HG03280 (cell line): Measurements from ENCODE around the gene TIMM10.

ENCODE experiments used
- ATAC-seq: cut with Tn5 transposase; IDR thresholded peaks from one replicate; pipeline ENCODE4 v1.9.1; 2021; ENCODE audit warnings: mild to moderate bottlenecking, moderate library complexity; ENCODE audit not compliant: unreplicated experiment

Gene TIMM10

DNA sequence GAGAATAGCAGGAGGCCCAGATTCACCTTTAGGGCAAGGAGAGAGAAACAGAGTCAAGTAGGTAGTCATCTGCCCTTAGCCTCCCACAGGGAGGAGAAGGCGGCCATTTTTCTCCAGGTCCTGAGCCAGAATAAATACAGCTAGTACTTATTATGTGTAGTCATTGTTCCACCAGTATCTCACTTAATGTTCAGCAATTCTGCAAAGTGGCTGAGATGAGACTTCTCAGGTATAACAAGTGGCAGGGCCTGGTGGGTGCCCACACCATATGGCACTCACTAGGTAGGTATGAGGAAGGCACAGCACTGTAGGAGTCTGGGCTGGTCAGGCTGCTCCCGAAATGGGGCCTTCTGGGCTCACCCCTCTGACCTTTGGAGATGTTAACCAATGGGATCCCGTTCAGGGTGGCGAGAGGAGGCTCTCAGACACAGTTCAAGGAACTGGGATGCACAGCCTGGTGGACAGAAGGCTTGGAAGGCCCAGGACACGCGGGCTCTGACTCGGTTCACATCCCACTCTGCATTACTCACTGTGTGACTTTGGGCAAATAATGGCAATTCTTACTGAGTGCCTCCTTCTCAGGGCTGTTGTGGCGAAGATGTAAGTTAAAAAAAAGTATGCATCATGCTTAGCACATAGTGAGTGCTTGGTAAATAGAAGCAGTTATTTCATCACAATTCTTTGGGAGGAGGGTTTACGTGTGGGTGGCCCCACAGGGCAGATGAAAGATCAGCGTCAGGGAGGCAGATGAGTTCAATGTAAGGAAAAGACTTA is 45.1 kb downstream of the TIMM10 start:
- no peak for ATAC-seq

DNA sequence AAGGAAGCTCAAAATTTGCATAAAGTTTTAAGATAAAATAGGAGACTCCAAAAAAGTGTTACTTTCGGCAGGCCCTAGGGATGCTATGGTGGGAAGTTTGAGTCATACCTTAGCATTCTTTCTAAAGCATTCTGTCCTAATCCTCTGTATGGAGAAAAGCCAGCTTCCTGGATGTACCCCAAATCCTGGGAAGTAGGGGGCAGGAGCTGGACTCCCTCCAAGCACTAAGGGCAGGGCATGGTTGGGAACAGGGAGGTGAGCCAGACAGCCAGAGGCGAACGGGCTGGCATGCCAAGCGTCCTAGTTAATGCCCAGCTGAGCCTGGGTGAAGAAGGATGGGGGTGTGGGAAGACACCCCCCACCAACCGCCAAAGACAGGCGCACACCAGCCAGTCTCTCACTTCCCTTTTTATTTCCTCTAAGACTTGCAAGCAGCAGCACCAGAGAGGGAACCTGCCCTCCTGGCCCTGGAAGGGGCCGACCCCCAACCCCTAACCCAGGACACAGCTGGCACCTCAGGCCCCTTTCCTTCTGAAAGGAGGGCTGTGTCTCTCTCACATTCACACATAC is 46.3 kb downstream of the TIMM10 start:
- ATAC-seq: no peak

DNA sequence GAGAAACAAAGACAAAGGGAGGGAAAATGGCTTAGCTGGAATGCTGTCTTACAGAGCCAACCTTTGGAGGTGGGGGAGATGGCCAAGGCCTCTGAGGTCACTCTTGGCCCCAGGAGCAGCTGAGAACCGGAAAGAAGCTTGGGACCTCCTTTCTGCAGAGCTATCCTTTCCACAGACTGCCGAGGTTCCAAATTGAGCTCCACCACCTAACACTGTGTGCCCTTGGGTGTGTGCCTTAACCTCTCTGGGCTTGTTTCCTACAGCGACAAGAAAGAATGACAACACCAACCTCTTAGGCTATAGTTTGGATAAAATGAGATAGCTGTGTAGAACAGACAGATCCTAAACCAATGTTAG is 47.0 kb downstream of the TIMM10 start:
- no peak for ATAC-seq

DNA sequence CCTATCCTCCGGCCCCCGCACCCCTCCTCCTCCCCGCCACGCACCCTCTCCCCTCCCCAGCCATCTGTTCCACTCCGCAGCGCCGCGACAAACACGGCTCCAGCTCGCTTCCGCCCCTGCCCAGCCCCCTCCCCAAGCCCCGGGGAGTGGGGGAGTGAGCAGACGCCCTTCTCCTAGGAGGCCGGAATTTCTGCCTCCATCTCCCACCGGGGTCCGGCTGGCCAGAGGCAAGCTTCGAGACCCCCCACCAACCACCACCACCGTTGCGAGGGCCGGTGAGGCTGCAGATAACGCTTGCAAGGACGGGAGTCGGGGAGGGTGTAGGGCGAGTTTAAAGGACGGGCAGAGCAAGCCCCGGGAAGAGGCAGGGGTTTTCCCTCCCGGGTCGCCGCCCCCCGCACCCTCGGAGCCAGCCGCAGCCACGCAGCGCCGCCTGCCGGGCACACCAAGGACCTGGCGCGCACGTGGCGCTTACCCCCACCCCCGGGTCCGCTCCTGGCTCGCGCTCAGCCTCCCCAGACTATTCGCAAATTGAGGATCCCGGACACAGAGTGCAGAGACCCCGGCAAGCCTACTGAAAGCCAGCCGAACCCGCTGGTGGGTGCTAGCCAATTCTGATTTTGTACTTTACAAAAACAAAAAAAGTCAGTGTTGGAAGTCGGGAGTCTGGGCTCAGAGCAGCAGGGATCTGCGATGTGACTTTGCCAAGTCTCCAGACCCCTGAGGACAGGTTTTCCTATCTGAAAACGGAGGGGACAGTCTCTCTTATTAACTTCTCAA is 47.6 kb downstream of the TIMM10 start:
- no peak for ATAC-seq

DNA sequence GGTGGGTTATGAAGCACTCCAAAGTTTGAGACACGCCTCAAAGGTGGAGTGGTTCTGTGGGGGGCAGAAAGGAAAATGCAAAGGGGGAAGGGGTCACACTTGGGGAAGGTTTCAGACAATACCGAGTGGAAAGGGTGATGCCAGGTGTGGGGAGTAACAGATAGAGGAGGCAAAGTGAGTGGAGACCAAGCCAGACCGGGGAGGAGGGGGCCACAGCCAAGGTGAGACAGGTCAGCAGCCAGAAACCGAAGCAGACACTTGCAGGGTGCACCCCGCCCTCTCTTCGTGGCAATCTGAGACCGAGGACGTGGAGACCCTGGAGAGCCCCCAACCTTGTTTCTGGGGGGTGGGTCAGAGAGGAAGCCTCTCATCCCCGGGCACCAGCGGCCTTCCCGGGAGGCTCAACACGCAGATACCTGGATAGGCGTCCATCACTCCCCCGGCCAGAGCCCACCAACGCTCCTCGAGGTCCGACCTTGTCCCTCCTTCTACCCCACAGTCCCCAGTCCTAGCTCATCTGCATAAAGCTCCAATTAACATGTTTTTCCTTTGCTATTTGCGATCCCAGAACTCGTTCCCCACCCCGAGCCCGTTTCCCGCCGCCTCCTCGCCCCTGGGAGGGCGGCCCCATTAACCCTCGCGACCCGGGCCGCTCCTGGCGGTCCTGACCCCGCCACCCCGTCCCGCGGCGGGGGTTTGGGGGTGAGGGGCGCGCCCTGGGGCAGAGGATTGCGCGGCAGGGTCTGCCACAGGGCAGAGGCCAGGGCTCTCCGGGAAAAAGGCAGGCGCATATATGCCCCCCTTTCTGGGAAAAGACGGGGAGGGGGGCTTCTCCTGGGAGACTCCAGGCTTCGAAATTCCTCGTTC is 48.4 kb downstream of the TIMM10 start:
- no peak for ATAC-seq

DNA sequence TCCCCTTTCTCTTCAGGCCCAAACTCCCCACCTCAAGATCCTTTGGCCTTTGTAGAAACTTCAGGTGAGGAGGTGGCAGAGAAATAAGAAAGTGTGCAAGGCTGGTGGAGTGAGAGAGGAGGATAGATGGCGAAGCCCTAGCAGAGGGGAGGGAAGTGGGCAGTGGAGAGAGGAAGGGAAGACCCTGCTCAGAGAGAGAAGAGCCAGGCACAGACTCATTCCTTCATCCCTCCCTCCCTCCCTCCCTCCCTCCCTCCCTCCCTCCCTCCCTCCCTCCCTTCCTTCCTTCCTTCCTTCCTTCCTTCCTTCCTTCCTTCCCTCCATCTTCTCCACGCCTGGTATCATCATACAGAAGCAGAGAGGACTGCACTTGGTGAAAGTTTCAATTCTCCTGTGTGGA is 49.2 kb downstream of the TIMM10 start:
- ATAC-seq: no peak

DNA sequence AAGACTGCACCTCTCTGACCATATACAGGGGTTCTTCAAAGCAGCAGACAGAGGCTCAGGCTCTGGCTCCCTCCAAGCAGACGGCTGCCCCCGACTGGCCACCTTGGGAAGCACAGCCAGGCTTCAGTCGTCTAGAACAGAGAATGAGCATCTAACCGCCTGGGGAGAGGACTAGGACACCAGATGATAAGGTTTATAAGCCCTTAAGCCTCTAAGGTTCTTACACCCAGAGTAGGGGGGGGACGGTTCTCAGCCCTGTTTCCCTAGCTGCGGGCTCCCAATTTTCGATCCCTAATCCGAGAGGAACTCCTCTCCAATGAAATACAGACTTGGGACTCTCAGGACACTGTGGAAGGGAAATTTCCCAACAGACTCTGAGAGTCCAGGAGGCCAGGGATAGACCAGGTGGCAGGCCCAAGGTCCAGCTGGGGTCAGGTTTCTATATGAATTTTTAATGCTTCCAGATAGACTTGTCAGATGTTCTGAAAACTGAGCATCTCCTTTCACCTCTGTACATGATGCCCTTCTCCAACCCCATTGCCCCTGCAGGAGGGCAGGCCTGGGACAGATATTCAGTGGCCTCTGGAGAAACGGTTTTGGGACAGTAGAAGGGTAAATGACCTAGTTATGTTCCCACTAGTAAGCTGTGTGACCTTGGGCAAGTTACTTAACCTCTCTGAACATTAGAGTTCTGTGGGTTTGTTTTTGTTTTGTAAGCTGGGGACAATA is 50.0 kb downstream of the TIMM10 start:
- peak; percentile 45 for ATAC-seq

DNA sequence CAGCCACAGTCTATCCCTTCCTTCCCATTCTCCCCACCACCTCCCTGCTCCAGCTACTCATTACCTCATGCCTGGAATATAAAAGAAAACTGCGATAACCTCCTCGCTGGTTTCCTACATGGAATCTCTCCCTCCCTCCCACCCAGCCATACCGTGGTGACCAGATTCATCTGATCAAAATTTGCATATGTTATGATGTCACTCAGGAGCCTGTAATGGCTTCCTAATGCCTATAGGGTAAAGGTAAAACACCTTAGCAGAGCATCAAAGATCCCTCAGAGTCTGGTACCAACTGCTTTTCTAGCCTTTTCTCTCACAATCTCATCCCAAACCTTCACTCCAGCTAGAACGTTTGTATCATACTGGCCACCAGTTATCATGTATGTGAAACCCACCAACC is 50.6 kb downstream of the TIMM10 start:
- peak; percentile 29 for ATAC-seq

DNA sequence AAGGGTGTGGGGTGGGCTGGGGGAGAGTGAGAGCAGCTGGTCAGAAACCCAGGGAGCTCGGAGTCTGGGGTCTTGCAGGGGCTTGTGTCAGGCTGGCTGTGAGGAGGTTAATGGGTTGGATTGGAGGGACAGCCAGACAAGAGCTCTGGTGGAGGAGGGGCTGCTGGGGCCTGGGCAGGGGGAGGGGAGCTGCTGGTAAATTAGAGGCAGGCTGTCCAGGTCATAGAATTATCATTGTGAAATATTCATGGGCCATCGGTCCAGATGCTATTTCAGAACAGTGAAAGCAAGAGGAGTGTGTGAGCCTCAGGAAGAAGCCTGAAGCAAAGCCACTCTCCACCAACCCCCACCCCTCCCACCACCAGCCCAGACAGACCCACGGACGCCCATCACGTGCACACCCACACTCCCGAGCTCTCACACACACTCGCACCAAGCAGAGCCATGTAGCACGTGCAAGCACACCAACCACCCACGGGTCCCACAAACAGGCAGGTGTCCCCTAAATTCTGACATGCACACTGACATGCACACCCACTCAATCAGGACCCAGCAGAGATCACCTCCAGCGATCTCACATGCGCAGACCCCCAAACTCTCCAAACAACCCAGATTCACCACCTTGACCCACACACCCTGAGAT is 51.4 kb downstream of the TIMM10 start:
- no peak for ATAC-seq
